GM19438 (cell line): ENCODE measurements around the gene PSMG2.
A peak's percentile ranks its signal among the peaks of the same experiment; 100 is the strongest.

Experiments
- ATAC-seq: cut with Tn5 transposase; IDR thresholded peaks from one replicate; pipeline ENCODE4 v1.9.1; 2021; ENCODE audit warnings: low read depth; ENCODE audit not compliant: unreplicated experiment

PSMG2 gene, protein sequence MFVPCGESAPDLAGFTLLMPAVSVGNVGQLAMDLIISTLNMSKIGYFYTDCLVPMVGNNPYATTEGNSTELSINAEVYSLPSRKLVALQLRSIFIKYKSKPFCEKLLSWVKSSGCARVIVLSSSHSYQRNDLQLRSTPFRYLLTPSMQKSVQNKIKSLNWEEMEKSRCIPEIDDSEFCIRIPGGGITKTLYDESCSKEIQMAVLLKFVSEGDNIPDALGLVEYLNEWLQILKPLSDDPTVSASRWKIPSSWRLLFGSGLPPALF

DNA sequence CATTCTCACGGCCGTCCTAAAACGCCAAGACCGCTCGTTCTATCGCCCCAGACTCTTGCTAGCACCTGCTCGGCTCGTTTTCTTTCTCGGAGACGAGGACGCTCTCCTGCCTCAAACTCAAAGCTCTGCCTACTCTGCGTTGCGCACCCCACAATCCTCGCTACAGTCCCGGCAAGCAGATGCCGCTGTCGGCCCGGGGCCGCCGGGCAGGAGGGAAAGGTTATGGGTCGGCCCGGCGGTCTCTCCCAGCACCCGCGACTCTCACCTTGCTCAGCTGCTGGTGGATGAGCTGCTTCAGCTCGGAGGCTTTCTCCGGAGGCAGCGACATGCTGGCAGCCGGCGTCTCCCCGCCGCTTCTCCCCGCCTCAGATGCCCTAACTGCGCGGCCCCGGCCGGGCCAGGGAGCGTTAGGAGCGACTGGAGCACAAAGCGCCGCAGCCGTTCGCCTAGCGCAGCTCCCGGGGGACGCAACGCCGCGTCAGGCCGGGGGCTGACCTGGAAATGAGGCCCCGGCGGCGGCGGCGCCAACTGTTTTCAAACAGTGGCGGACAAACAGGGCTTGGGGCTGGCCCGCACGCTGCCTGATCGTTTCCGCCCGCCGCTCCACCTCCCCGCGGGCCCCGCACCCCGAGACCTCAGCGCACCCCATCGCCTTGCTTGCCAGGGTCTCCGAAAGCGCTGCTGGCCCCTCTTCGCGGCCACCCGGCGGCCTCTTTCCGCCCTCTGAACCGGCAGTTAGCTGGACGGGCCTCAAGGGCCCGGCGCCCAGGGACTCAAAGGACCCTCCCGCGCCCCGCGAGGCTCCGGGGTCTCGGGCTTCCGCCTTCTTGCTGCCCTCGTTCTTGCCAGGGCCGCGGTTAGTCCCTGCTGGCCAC, at the start of gene PSMG2, which contains the start of gene CEP76:
Gene PSMG2 (plus strand): TSS at position 822 of the 875 bp plus-strand sequence. CDS start 66 bp downstream, outside the sequence.
Gene CEP76 (minus strand): TSS at position 503 of the 875 bp plus-strand sequence. CDS start 175 bp downstream, at position 328.
- ATAC-seq: peak; percentile 79

DNA sequence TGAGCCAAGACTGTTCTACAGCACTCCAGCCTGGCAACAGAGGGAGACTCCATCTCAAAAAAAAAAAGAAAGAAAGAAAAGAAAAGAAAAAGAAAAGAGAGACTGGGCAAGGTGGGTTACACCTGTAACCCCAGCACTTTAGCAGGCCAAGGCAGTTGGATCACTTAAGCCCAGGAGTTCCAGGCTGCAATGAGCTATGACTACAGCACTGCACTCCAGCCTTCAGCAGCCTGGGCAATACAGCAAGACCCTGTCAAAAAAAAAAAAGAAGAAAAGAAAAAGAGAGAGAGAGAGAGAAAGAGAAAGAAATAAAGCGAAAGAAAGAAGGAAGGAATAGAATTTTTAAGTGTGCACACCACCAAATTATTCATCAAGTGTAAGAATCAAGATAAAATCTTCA, 47.9 kb upstream of the PSMG2 start:
- no peak for ATAC-seq

DNA sequence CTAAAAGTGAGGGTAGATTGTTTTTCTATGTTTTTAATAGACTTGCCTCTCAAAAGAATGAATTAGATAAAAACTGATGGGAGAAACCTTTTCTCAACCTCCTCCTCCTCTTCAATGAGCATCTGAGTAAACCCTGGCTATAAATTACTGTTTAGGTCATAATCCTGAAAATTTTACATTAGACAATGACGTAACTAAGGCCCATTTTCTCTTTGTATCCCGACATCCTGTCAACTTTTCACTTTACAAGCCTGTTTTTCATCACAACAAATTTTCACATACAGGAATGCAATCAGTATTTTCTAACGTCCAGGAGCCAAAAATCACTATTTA, 46.3 kb upstream of the PSMG2 start:
- ATAC-seq: no peak

DNA sequence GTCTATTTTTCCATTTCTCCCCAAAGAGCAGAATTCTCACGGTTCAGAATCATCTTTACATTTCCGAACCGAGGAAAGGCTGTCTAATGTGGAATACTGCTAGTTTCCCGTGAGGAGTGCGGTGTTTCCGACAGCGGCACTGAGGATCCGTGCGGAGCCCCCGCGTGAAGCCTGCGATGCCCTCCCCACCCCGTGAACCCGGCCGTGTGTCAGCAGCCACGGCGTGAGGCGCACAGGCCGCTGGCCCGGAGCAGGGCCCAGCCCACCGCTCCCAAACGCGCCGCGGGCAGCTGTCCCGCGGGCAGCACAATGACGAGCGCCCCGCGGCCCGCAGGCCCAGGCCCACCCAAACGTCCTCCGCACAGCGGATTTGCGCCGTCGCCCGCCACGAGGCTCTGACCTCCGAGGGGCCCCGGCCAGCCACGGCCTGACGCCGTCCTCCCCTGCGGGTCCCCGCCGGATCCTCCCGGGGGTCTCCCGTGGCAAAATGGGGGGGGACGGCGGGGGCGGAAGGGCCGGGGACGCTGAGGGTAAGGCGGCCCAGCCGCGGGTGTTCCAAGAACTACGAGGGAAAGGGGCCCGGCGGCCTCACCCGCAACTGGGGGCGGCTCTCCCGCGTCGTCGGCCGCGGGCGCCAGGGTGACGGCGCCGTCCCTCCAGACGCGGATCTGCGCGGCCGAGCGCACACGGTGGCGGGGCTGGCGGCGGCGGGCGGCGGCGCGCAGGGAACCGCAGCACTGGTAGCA, 45.7 kb upstream of the PSMG2 start:
- peak; percentile 35 for ATAC-seq

DNA sequence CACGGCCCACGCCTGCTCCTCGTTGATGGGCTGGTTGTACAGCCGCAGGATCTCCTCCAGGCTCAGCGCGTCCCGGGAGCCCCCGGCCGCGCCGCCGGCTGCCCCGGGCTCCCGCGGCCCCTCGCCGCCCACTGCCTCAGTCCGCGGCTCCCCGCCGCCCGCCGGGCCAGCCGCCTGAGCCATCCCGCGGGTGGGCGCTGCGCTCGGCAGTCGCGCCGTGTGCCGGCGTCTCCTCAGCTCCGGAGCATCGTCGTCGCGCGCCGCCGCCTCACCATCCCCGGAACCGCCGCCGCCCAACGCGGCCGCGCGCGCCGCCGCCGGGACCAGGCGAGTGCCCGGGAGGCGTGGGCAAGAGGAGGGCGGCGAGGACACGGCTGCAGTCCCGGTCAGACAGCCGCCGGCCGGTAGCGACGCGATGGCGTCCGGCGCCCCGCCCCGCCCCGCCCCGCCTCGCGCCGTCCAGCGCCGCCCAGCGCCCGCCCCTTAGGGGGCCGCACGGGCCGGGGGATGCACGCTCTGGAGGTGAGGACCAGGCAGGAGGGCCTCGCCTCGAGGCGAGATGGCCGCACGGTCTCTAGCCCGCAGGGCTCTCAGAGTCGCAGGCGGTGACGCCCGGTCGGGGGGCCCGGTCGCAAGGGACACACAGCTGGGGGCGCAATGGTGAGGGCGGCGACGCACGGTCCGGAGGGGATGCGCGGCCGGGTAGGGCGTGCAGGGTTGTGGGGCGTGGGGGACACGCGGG, 45.0 kb upstream of the PSMG2 start, which contains the start of gene SPIRE1:
Gene SPIRE1 (minus strand): TSS at position 424 of the 742 bp plus-strand sequence. CDS start 241 bp downstream, at position 183.
- ATAC-seq: peak; percentile 67

DNA sequence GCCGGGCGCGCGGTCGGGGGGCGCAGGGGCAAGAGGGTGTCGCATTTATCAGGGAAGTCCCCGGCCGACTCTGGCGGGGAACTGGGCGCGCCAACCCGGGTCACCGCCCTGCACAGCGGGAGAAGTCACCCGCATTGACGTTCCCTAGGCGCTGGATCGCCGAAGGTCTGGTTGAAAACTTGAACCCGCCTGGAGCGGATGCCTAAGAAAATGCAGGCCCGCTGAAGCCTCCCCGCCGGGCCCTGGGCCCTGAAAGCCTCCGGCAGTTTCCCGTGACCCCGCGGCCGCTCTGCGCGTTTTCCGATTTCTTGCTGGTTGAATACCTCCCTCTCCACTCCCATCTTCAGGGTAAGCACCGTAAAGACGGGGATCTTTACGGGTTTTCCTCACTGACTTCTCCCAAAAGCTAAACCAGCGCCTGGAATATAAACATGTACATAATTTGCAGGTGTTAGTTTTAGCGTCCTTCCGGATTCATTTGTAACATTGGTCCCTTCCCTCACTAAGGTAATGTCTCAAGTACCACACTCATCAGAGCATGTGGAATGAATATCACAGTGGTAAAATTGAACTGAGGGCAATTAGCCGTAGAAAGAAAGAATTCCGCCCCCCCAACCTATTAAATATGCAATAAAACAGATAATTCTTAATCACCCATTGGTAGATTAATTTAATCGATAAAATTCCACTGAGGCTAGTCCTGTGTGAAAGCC, 44.3 kb upstream of the PSMG2 start:
- ATAC-seq: peak; percentile 22

DNA sequence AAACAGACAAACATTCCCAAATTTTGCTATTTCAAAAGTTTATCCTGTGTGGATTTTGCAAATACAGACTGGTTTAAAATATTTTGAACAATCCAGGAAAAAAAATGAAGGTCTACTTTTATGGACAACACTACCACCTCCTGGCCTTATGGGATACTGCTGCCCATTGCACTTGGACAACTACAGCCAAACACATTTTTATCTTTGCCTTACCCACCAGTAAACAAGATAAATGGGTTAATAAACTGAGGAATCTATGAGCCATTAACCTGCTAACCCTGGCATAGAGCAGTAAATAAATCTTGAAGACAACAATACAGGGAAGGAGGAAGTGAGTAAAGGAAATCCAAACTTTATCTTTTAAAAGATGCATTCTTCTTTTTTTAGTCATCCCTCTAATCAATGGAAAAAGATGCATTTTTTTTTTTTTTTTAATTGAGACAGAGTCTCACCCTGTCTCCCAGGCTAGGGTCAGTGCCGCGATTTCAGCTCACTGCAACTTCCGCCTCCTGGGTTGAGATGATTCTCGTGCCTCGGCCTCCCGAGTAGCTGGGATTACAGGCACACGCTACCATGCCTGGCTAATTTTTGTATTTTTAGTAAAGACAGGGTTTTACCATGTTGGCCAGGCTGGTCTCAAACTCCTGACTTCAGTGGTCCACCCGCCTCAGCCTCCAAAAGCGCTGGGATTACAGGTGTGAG, 42.8 kb upstream of the PSMG2 start:
- no peak for ATAC-seq

DNA sequence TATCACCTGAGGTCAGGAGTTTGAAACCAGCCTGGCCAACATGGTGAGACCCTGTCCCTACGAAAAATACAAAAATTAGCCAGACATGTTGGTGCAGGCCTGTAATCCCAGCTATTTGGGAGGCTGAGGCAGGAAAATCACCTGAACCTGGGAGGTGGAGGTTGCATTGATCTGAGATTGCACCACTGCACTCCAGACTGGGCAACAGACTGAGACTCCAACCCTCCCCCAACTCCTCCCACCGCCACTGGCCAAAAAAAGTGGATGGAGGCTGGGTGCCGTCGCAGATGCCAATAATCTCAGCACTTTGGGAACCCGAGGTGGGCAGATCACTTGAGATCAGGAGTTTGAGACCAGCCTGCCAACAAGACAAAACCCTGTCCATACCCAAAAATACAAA, 34.8 kb upstream of the PSMG2 start:
- ATAC-seq: no peak

DNA sequence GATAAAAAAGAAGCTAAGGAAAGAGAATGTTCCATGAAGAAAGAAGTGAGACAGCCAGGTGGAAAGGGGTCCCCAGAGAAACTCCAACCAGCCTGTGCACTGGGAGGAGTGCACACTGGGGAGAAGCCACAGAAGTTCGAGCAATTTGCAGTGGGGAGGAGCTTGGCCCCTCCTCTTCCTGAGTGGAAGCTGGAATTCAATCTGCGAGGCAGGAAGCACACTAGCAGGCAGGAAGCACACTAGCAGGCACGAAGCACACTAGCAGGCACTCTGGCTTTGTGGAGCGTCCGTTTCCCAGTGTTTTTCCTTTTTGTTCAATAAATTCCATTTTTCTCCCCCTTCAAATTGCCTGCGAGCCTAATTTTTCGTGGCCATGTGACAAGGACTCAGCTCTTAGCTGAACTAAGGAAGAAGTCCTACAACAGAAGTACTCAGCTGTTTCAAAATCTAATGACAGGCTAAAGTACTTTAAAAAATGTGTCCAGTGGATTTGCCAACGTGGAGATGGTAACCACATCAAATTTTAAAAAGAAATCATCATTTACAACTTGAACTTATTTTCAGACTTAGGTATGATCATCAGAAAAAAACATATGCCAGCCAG, 23.6 kb upstream of the PSMG2 start:
- no peak for ATAC-seq

DNA sequence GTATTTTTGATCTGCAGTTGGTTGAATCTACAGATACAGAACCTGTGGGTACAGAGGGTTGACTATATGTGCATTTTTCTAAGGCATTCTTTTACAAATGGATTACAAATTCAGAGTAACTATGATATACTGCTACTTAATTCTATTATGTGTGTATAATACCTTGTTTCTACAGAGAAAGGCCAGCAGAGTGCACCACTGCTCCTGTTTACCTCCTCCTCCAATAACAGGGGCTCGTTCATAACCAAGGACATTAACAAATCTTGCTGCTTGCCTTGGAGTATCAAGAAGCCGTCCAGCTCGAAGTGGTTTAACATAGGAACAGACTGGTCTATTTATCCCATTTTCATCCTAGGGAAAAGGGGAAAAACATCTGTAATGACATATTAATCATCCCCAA, 16.7 kb upstream of the PSMG2 start:
- no peak for ATAC-seq

DNA sequence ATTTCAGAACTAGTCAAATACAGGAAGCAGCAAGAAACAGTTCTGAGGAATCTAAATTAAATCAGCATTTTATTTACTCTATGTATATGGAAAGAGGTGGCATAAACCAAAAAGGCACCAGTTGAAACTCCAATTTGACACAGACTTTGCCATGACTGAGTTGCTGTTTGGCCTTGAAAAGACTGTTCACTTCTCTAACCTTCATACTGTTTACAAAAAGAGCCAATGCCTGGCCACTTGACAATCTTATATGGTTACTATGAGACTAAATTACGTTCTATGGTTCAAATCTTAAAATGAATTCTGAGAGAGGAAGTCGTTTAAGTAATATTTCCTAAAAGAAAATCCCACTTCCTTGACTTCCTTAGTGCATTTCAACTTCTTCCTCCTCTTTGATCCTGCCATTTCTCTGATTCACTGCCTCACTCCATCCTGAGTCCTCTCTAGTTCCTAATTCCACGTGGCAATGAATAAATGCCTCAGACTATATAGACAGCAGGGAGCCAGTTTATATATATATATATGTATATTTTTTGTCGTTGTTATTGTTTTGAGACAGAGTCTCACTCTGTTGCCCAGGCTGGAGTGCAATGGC, 13.5 kb upstream of the PSMG2 start:
- ATAC-seq: no peak

DNA sequence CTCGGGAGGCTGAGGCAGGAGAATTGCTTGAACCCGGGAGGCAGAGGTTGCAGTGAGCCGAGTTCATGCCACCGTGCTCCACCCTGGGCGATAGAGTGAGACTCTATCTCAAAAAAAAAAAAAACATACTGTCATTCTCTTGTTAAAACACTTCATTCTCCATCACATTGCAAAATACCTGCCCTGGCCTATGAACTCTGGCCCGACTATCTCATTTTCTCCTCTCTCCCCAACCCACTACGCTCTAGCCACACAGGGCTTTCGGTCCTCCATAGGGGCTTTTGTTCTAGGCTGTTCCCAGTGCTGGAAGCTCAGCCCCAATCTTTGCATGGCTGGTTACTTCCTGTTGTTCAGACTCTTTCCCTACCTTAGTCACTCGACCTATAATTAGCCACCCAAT, 10.6 kb upstream of the PSMG2 start:
- ATAC-seq: no peak

DNA sequence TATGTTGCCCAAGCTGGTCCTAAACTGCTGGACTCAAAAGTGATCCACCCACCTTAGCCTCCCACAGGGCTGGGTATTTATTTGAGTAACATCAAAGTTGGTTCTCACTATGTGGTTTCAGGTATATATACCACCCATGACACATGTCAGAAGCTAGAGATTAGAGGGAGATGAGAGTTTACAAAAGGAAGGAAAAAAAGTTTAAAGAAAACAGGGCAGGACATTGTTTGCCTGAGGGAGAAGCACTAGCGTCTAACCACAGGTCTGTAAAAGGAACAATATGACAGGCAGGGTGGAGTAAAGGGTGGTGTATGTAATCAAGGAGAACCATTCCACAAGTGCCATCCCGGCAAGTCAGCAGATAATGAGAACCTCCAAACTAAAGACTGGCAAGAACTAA, 8.8 kb upstream of the PSMG2 start:
- ATAC-seq: no peak

DNA sequence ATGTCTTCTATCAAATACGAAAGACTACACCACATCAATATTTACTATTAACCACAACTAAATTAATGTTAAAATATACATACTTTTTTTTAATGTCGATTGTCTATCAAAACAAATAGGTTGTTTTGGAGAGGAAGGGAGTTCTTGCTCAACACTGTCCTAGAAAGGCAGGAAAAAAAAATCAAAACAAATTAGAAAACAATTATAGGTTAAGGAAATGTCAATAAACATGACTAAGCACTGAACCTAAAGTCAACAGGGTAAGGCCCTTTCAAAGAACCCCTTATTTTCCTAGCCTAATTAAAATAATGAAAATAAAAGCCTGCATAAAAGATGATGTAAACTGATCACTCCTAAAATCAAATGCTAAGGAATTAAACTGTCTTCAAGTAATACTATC, 3.1 kb upstream of the PSMG2 start:
- no peak for ATAC-seq

DNA sequence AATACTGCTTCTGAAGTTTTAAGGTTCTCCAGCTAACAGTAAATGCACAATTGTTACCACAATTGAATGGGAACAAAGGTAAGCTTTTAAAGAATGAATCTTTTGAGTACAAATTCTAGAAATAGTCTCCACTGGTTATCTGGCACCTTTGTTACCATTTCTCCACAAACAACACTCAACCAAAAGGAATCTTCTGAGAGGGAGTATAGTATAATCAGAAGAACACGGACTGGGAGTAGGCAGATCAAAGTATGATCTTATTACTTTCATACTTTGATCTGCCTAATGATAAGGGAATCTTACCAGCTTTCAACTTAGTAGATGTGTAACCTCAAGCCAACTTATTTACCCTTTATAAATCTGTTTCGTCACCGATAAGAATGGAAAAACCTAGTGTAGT, 1.7 kb upstream of the PSMG2 start:
- no peak for ATAC-seq

DNA sequence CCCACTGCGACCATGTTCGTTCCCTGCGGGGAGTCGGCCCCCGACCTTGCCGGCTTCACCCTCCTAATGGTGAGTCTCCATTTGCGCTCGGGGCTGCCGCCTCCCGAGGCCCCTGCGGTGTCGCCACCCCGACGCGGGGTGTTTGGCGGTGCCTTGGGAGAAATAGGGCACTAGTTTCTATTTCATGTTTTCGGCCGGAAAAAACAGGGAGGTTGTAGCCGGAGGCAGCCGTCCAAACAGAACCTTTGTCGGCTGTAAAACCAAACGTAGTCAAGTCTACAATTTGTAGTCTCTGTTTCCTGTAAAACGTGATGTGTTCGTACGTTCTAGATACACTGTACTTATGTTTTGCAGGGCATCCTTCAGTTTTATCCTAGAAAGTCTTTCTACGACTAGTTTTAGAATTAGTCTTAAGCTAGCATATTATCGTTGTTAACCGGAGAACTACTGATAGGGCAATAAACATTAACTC, 290 bp downstream of the PSMG2 start:
- ATAC-seq: peak; percentile 41

DNA sequence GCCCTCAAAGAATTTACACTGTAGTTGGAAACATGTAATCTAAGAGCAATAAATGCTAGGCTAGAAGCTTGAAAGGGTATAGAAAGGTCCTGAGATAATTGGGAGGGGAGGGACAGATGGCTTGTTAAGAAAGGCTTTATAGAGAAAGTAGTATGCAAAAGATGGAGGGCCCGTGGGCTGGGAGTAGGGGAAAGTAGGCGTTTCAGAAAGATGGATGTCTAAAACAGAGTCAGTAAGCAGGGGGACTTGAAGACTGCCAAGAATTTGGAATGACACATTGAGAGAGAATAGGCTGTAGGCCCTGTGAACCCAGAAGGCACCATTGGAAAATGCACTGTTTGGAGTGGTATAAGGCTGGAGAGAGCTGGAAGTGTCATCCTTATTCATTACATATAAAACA, 822 bp downstream of the PSMG2 start:
- no peak for ATAC-seq

DNA sequence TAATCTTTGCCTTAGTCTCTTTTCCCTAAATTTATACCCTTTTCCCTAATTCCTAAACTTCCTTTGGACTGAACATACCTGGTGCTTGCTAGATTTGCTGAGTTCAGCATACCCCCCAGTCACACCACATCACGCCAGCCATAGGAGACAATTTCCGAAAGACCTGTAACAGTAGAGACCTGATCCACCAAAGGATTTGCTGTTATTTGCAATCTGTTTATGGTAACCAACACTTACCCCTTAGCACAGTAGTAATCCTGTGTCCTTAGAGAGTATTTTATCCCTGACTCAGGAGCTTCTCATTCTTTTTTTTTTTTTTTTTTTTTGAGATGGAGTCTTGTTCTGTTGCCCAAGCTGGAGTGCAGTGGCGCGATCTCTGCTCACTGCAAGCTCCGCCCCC, 8.6 kb downstream of the PSMG2 start:
- ATAC-seq: no peak
